Activated gamma-delta T cell treated with anti-CD3 and anti-CD28 coated beads, Interleukin-2, amount 50 U/mL, for 16 hours (primary cell): ENCODE data around the gene ARAF.

ENCODE experiments used
- DNase-seq: peaks from one replicate; pipeline ENCODE4 v3.0.0-alpha.2; 2020; ENCODE audit warnings: low read depth

ARAF gene

DNA sequence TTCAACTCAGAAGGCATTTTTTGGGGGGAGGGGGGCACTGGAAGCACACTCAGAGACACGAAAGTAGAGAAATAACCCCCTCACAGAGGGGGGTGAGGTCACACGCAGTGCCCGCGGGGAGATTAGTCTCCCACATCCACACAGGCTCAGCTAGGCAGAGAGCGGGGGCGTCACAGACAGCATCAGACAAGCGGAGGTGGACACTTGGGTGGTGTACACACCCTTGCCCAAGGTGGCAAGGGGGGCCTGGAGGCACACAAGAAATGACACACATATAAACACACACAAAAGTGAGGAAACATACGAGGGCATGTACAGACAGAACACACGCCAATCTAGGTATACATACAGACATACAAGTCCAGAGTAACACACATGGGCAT lies 59.3 kb downstream of the ARAF start:
- DNase-seq: no peak
